ENCODE data around the gene ZP1.

GRCh38 chr11:60919320-60919719, 52.0 kb downstream of the ZP1 start:
- no peak for TF ChIP-seq POLR2A (IDR thresholded peaks at IDR 0.05)
- no peak for TF ChIP-seq CTCF (IDR thresholded peaks at IDR 0.05 in 8 of 11, conservative IDR thresholded peaks at IDR 0.05 in 3 of 11)
- TF ChIP-seq POLR2AphosphoS5 (IDR thresholded peaks at IDR 0.05) = no peak

All from spleen (tissue), 7 donors.